Measurements from ENCODE around the gene FLT3. TPM values are rescaled to one million over a fixed set of nuclear protein-coding genes. Genes with fewer than 3 reads are reported as not detected.

The FLT3 gene
- total and polyA plus RNA-seq, 9 of the 15 experiments (the other 6 are each of a cell fraction or from before 2014, with no cell fraction given), result not detected

DNA sequence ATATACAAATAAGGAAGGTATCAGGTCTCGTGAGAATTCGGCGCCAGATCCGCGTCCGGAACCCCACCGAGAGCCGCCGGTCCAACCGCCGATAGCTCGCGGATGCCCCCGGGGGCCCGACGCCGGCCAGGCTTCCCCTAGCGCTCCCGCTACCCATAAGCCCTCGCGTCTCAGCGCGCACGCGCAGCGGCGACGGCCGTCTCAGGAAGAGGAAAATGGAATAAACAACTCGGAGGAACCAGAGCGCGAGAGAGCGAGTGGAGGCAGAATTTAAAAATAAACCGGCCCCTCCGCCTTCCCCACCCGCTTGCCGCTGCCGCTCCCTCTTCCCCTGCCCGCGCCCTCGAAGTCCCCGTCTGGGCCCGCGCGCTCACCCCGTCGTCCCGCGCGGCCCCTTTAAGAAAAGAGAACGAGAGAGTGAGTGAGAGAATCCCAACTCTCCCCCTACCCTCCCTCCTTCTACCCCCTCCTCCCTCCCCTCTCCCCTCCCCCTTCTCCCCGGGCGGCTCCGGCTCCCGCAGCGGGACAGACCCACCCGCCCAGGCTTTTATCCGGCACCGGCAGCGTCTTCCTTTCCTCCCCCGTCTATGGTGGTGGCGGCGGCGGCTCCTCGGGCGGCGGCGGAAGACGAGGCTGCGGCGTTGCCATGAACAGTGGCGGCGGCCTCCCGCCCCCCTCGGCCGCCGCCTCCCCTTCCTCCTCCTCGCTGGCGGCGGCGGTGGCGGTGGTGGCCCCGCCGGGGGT lies 37.8 kb upstream of the FLT3 start, which contains the start of gene PAN3 (continued):
- TF ChIP-seq YY1 (IDR thresholded peaks at IDR 0.05; ENCODE audit: borderline replicate concordance in 1 of 3, control insufficient read depth in 1 of 3, extremely low read depth in 1 of 3, insufficient read depth in 3 of 3, insufficient read length in 1 of 3, insufficient replicate concordance in 2 of 3, low read depth in 1 of 3, low read length in 2 of 3) (peak in 2 of 3 experiments; percentile 58 to 59), MEF2A (IDR thresholded peaks at IDR 0.05; ENCODE audit: control insufficient read depth, low read depth, low read length) (no peak), MAZ (CRISPR knock-in tag; conservative IDR thresholded peaks at IDR 0.05 in 1 of 2, IDR thresholded peaks at IDR 0.05 in 1 of 2) (peak; percentile 14 to 56; a peak in 2 of 4 replicates), RHOXF2B (CRISPR knock-in tag; conservative IDR thresholded peaks at IDR 0.05) (no peak), NFYB (IDR thresholded peaks at IDR 0.05; ENCODE audit: extremely low read depth, insufficient read length) (no peak), HNRNPH1 (optimal IDR thresholded peaks at IDR 0.05; ENCODE audit: low read depth, low read length) (no peak), PPARD (CRISPR knock-in tag; IDR thresholded peaks at IDR 0.05) (no peak), STAG1 (CRISPR knock-in tag; IDR thresholded peaks at IDR 0.05; ENCODE audit: borderline replicate concordance) (no peak), FOXA3 (CRISPR knock-in tag; conservative IDR thresholded peaks at IDR 0.05 in 1 of 2, IDR thresholded peaks at IDR 0.05 in 1 of 2) (no peak), ZNF175 (CRISPR knock-in tag; IDR thresholded peaks at IDR 0.05; ENCODE audit: low read depth) (0 out of 2 replicates have a peak, but pooled peaks have one; percentile 22), RFX1 (IDR thresholded peaks at IDR 0.05) (no peak)
- TF ChIP-seq, protein P1, sequence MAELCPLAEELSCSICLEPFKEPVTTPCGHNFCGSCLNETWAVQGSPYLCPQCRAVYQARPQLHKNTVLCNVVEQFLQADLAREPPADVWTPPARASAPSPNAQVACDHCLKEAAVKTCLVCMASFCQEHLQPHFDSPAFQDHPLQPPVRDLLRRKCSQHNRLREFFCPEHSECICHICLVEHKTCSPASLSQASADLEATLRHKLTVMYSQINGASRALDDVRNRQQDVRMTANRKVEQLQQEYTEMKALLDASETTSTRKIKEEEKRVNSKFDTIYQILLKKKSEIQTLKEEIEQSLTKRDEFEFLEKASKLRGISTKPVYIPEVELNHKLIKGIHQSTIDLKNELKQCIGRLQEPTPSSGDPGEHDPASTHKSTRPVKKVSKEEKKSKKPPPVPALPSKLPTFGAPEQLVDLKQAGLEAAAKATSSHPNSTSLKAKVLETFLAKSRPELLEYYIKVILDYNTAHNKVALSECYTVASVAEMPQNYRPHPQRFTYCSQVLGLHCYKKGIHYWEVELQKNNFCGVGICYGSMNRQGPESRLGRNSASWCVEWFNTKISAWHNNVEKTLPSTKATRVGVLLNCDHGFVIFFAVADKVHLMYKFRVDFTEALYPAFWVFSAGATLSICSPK (IDR thresholded peaks at IDR 0.05; ENCODE audit: borderline replicate concordance), result no peak
- TF ChIP-seq, protein P2, sequence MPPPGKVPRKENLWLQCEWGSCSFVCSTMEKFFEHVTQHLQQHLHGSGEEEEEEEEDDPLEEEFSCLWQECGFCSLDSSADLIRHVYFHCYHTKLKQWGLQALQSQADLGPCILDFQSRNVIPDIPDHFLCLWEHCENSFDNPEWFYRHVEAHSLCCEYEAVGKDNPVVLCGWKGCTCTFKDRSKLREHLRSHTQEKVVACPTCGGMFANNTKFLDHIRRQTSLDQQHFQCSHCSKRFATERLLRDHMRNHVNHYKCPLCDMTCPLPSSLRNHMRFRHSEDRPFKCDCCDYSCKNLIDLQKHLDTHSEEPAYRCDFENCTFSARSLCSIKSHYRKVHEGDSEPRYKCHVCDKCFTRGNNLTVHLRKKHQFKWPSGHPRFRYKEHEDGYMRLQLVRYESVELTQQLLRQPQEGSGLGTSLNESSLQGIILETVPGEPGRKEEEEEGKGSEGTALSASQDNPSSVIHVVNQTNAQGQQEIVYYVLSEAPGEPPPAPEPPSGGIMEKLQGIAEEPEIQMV (tag; conservative IDR thresholded peaks at IDR 0.05; ENCODE audit: low read depth), result no peak
- TF ChIP-seq, protein P3, sequence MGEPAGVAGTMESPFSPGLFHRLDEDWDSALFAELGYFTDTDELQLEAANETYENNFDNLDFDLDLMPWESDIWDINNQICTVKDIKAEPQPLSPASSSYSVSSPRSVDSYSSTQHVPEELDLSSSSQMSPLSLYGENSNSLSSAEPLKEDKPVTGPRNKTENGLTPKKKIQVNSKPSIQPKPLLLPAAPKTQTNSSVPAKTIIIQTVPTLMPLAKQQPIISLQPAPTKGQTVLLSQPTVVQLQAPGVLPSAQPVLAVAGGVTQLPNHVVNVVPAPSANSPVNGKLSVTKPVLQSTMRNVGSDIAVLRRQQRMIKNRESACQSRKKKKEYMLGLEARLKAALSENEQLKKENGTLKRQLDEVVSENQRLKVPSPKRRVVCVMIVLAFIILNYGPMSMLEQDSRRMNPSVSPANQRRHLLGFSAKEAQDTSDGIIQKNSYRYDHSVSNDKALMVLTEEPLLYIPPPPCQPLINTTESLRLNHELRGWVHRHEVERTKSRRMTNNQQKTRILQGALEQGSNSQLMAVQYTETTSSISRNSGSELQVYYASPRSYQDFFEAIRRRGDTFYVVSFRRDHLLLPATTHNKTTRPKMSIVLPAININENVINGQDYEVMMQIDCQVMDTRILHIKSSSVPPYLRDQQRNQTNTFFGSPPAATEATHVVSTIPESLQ (CRISPR knock-in tag; IDR thresholded peaks at IDR 0.05), result no peak
- TF ChIP-seq, protein P4, sequence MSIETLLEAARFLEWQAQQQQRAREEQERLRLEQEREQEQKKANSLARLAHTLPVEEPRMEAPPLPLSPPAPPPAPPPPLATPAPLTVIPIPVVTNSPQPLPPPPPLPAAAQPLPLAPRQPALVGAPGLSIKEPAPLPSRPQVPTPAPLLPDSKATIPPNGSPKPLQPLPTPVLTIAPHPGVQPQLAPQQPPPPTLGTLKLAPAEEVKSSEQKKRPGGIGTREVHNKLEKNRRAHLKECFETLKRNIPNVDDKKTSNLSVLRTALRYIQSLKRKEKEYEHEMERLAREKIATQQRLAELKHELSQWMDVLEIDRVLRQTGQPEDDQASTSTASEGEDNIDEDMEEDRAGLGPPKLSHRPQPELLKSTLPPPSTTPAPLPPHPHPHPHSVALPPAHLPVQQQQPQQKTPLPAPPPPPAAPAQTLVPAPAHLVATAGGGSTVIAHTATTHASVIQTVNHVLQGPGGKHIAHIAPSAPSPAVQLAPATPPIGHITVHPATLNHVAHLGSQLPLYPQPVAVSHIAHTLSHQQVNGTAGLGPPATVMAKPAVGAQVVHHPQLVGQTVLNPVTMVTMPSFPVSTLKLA (conservative IDR thresholded peaks at IDR 0.05), result peak; percentile 47 to 63
- TF ChIP-seq, protein P5, sequence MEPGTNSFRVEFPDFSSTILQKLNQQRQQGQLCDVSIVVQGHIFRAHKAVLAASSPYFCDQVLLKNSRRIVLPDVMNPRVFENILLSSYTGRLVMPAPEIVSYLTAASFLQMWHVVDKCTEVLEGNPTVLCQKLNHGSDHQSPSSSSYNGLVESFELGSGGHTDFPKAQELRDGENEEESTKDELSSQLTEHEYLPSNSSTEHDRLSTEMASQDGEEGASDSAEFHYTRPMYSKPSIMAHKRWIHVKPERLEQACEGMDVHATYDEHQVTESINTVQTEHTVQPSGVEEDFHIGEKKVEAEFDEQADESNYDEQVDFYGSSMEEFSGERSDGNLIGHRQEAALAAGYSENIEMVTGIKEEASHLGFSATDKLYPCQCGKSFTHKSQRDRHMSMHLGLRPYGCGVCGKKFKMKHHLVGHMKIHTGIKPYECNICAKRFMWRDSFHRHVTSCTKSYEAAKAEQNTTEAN (CRISPR knock-in tag; IDR thresholded peaks at IDR 0.05), result no peak

Data from K562 (cell line).